HG03442 (cell line): ENCODE measurements around the gene CCNI.

Experiments used
- ATAC-seq: cut with Tn5 transposase; IDR thresholded peaks from one replicate; pipeline ENCODE4 v1.9.1; 2021; ENCODE audit warnings: mild to moderate bottlenecking, moderate library complexity; ENCODE audit not compliant: unreplicated experiment

CCNI gene

DNA sequence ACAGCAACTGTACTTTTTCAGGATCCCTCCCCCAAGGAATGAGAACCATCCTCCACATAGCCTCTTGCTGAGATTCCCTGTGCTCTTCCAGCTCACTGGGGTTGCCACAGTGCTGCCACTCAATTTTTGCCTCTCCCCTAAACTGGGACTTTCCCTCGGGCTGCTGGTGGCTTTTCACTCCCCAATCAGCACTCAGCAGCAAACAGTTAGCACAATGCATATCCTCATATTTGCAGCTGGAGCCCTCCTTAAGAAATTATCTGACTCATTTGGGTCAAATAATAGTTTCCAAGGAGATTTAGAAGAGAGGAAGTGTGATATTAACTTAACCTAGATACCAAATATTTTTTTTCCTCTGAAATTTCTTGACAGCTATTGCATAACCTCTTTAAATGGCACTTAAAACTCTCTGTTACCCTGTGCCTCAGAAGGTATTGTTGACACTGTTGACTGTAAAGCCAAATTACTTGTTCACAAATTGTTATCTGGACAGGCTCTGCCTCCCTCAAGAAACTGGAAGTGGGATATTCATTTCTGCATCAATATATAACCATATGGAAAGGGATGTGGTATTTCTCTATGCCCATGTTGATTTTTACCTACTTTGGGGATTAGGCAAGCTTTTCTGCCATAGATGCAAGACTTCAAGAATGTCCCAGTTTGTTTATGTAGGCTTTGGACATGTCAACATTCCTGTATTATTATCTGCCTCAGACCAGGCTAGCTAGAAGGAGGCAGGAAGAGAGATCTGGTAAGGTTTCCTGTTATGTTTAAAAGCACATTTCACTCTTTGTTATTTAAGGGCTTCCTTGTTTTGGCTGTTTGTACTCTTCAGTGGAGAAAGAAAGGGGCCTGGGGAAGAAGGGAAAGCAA lies 68.2 kb downstream of the CCNI start:
- peak; percentile 87 for ATAC-seq

DNA sequence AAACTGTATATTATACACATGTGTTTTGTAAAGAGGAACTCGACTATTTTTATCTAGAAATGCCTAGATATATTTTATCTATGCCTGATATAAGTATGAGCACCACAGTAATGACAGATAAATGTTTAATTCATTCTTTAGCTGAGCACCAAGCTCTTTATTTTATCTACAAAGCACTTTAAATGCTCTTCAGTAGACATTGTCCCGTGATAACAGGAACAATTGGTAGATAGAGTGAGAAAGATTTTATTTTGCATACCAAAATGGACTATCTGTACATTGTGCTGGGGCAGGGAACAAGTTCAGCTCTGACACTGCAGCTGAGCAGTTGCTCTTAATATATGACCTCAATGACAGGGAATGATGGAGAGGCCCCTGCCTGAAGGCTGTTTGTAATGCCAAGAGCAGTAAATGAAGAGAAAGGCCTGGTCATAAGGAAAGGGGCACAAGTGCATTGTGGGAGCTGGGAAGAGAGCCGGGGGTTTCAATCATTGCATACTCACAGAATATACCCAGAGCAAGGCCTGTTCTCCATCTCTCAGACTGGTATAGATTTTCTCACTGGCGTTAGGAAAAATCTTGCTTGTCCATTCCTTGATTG lies 68.9 kb downstream of the CCNI start:
- no peak for ATAC-seq

DNA sequence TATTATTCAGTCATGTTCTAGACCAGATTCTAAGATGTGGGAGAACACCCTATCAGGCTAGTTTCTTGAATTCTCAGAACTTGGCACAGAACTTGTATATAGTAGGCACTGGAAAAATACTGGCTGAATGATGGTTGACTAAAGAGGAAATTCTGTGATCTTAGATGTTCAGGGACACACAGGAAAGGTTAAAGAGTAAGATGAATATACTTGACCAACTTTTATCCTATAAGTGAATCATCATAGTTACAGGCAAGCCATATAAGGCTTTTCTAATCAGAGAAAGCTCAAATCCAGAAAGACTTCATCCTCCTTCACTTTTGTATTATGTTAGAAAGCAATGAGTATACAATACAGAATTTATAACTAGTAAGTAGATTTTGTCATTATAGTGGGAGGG lies 72.4 kb downstream of the CCNI start:
- ATAC-seq, result no peak

DNA sequence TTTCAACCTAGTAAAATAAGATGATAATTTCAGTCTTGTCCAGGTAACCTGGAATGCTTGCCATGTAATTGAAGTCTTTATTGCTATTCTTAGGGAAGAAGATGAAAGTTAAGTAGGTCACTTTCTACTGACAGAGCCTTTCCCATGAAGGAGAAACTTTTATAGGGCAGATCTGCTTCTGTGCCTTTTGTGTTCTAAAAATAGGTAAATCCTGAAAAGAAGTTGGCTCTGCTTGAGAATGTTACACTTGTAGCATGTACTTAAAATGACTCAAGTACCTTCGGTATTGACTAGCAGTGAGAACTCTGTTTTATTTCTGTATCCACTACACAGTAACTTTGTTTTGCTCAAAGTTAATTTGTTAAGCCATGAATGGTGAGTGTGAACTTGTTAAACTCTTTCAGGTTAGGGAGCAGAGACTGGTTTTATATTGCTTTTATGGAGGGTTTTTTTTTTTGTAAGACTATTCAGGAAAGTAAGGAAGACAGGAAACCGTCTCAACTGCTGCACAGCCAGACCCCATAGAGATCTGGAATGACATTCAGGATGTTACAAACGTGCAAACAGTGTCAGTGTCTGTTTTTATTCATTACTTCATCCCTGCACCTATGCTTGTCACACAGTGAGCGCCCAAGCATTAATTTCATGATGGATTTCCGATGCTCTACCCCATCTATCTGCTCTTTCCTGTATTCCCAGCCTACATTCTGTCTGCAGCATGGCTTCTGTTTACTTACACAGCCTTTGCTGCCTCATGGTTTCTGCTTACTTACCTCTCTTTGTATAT lies 73.3 kb downstream of the CCNI start:
- ATAC-seq, result no peak

DNA sequence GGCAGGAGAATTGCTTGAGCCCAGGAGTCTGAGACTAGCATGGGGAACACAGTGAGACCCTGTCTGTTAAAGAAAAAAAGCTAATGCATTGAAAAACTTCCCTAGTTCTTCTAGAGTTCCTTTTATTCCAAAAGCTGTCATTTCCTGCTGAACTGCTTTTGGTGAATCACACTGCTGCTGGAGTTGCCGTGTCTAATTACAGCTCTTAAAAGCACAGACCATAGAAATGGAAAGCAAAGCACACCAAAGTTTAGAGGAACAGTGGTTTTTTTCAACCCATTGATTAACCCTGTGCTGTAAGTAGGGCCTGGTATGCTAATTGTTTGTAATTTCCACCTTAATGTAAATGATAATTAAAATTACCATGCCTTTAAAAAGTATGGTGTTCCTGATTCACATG lies 73.9 kb downstream of the CCNI start:
- no peak for ATAC-seq

DNA sequence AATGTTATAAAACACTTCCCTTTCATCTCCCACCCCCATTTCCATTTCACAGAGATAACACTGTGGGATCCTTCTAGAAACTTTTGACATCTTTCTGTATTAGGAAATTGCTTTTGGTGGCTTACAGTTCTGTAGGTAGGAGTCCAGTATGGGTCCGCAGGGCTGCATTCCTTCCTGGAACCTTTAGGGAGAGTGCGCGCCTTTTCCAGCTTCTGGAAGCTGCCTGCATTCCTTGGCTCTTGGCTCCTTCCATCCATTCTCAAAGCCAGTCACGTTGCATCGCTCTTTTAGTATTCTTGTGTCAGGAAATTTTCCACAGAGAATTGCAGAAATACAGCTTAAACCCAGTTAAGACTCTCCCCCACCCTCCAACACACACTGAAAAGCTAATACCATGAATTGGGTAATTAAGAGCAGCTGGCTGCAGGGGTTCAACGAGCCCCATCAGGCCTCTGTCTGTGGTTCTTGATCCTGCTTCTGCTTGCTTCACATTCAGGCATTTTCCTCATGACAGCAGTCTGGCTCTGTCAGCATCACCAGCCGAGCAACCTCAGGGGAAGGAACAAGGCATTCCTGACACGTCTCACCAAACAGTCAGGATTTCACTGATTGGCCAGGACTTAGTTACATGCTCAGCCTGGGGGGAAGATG lies 77.4 kb downstream of the CCNI start:
- ATAC-seq, result no peak

DNA sequence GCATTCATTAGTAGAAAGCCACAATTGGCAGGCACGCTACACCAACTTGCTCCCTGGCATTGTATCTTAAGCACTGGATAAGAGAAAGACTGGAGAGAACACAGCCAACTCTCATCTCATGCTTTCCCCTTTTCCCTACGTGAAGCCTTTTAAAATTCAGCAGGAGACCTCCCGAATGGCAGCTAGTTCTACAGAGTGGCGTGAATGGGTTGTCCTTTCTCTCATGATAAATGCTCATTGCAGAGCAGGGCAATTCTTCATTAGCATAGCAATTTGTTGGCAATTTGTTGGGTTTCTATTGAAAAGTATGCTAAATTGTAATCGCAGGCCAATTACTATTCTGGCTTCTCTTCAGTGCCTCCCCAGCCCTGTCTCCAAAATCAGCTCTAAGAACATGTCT lies 78.3 kb downstream of the CCNI start:
- no peak for ATAC-seq
